Esophagus (tissue), 2 donors: ENCODE measurements around the gene ADD1. TPM values are rescaled to one million over a fixed set of nuclear protein-coding genes. Genes with fewer than 3 reads are reported as not detected.
"Not testable (repeated sequence)": the region's sequence is repeated elsewhere in the genome, so short reads cannot be mapped to it uniquely, and the experiment has no call there.

ENCODE experiments used
- H3K27ac ChIP-seq, 2 donors: one replicate each; pipeline ENCODE4 v1.5.1; 2013; ENCODE audit warnings: low read depth in 2 of 2, mild to moderate bottlenecking in 2 of 2, inconsistent platforms in 1 of 2, low read length in 1 of 2, moderate library complexity in 1 of 2
- H3K27me3 ChIP-seq, 2 donors: one replicate each; pipeline ENCODE4 v1.6.1; 2013; ENCODE audit warnings: low read length in 2 of 2, control low read depth in 1 of 2, mild to moderate bottlenecking in 1 of 2; ENCODE audit not compliant: insufficient read depth in 2 of 2, control insufficient read depth in 1 of 2
- H3K36me3 ChIP-seq, 2 donors: one replicate each; pipeline ENCODE4 v1.6.1; 2013; ENCODE audit warnings: low read length in 1 of 2; ENCODE audit not compliant: control insufficient read depth in 2 of 2, insufficient read depth in 2 of 2
- H3K4me1 ChIP-seq, 2 donors: one replicate each; pipeline ENCODE4 v1.6.1; 2013; ENCODE audit warnings: low read length in 1 of 2; ENCODE audit not compliant: control insufficient read depth in 2 of 2, insufficient read depth in 2 of 2
- H3K4me3 ChIP-seq, 2 donors: one replicate each; pipeline ENCODE4 v1.5.1; 2013; ENCODE audit warnings: low read length in 2 of 2, mild to moderate bottlenecking in 2 of 2, low read depth in 1 of 2, moderate library complexity in 1 of 2
- H3K9me3 ChIP-seq, 2 donors: one replicate each; pipeline ENCODE4 v1.6.1; 2013; ENCODE audit warnings: mild to moderate bottlenecking in 2 of 2, low read depth in 1 of 2, low read length in 1 of 2, moderate library complexity in 1 of 2; ENCODE audit not compliant: control insufficient read depth in 2 of 2, insufficient read depth in 1 of 2
- WGBS, 2 donors: extraction: QIAGEN DNeasy Blood & Tissue Kit; methylation state at CpG; one replicate each; pipeline ENCODE4 v1.1.7; 2013; 5-methylcytosine and 5-hydroxymethylcytosine counted together
- polyA plus RNA-seq, 2 donors: library from polyadenylated mRNA; stranded (reverse); fragments of 200-250 nt; gene quantifications; one replicate each; pipeline ENCODE4 v1.2.3, GENCODE V29; 2013
- donor health status: healthy with polysubstance abuse.
- donor health status: Bipolar disorder and iron deficiency.

ADD1 gene
- polyA plus RNA-seq, 2 donors = 102 to 156 TPM

GRCh38 chr4:2954358-2955185 lies 110.9 kb downstream of the ADD1 start:
- no peaks in the 10 kb centered on the region for H3K27me3 ChIP-seq

GRCh38 chr4:2955186-2956044 lies 111.8 kb downstream of the ADD1 start:
- 96% methylated on average over 41 to 44 of the region's 44 CpGs for WGBS, 2 donors
- H3K36me3 ChIP-seq = peaks cover 20 to 38% of the 10 kb centered on the region in 2 donors
- H3K27me3 ChIP-seq, H3K4me3 ChIP-seq, H3K4me1 ChIP-seq, H3K27ac ChIP-seq, H3K9me3 ChIP-seq: not testable (repeated sequence)

More at GRCh38 chr4:2954358-2955185, 110.9 kb downstream of the ADD1 start:
- Histone ChIP-seq H3K36me3 (peaks cover 28 to 45% of the 10 kb centered on the region in 2 donors), H3K4me1 (no peaks in the 10 kb centered on the region), H3K4me3 (no peak overlapping the region), H3K9me3 (no peaks in the 10 kb centered on the region), H3K27ac (no peak overlapping the region)
- 87 to 88% methylated on average over 33 of the region's 33 CpGs for WGBS, 2 donors

GRCh38 chr4:2958446-2958845 lies 114.8 kb downstream of the ADD1 start:
- Histone ChIP-seq H3K36me3 (peaks cover 12 to 24% of the 10 kb centered on the region in 2 donors), H3K4me3 (no peak overlapping the region), H3K27ac (no peak overlapping the region), H3K27me3 (no peaks in the 10 kb centered on the region), H3K9me3 (no peaks in the 10 kb centered on the region), H3K4me1 (peaks cover 3 to 6% of the 10 kb centered on the region in 2 donors)
- 66 to 73% methylated on average over 9 of the region's 9 CpGs for WGBS, 2 donors

- 87 to 95% methylated on average over 4 of the region's 4 CpGs for WGBS, 2 donors
- peaks cover 6 to 12% of the 10 kb centered on the region in 2 donors for H3K4me1 ChIP-seq
- H3K4me3 ChIP-seq, H3K27me3 ChIP-seq, H3K9me3 ChIP-seq, H3K27ac ChIP-seq: not testable (repeated sequence)
- H3K36me3 ChIP-seq = peaks cover 7 to 14% of the 10 kb centered on the region in 2 donors
Measured at GRCh38 chr4:2960450-2960849, 116.8 kb downstream of the ADD1 start.

- Histone ChIP-seq H3K4me1 (peaks cover 6 to 12% of the 10 kb centered on the region in 2 donors), H3K27me3 (no peaks in the 10 kb centered on the region), H3K36me3 (peaks cover 7 to 9% of the 10 kb centered on the region in 2 donors), H3K27ac (peak overlapping the region in 1 of 2 donors; percentile 49), H3K9me3 (no peaks in the 10 kb centered on the region), H3K4me3 (peak overlapping the region in 1 of 2 donors; percentile 65)
- 53 to 60% methylated on average over 8 of the region's 8 CpGs for whole genome bisulfite sequencing, 2 donors
Measured at GRCh38 chr4:2961421-2961810, 117.8 kb downstream of the ADD1 start.

- 23 to 25% methylated on average over 14 of the region's 14 CpGs for WGBS, 2 donors
- H3K4me1 ChIP-seq = peaks cover 6 to 12% of the 10 kb centered on the region in 2 donors
- no peaks in the 10 kb centered on the region for H3K27me3 ChIP-seq
- no peaks in the 10 kb centered on the region for H3K9me3 ChIP-seq
- H3K36me3 ChIP-seq = peaks cover 7 to 8% of the 10 kb centered on the region in 2 donors
- H3K27ac ChIP-seq = peak overlapping the region in 1 of 2 donors; percentile 21
- H3K4me3 ChIP-seq = peak overlapping the region; percentile 65 to 96
Measured at GRCh38 chr4:2961811-2962441, 118.3 kb downstream of the ADD1 start.

GRCh38 chr4:2962614-2963174 lies 119.0 kb downstream of the ADD1 start:
- Histone ChIP-seq H3K9me3 (no peaks in the 10 kb centered on the region), H3K27ac (peak overlapping the region; percentile 87 to 91), H3K4me1 (peaks cover 6 to 12% of the 10 kb centered on the region in 2 donors), H3K27me3 (no peaks in the 10 kb centered on the region), H3K4me3 (peak overlapping the region; percentile 65 to 96), H3K36me3 (peaks cover 2 to 4% of the 10 kb centered on the region in 2 donors)
- WGBS, 2 donors = 0% methylated on average over 34 to 40 of the region's 40 CpGs

- no peaks in the 10 kb centered on the region for H3K9me3 ChIP-seq
- H3K27ac ChIP-seq = peak within 1 kb of the TSS; percentile 87 to 91
- H3K4me1 ChIP-seq = peaks cover 6 to 12% of the 10 kb centered on the region in 2 donors
- WGBS, 2 donors = 0% methylated on average over 99 to 105 of the region's 105 CpGs
- no peaks in the 10 kb centered on the region for H3K27me3 ChIP-seq
- peak within 1 kb of the TSS; percentile 65 to 96 for H3K4me3 ChIP-seq
- peaks cover 2 to 4% of the 10 kb centered on the region in 2 donors for H3K36me3 ChIP-seq
Measured at GRCh38 chr4:2963175-2963965, 119.7 kb downstream of the ADD1 start, which contains the start of the genes GRK4 and NOP14. Gene GRK4, plus strand, starts transcription at chr4:2963571. Its CDS starts 500 bp downstream, at chr4:2964071. Gene NOP14, minus strand, starts transcription at chr4:2963406. Its CDS starts 87 bp downstream, at chr4:2963319.
